GM12878 (cell line): Measurements from ENCODE around the gene AKAP13. TPM values are rescaled to one million over a fixed set of nuclear protein-coding genes. Genes with fewer than 3 reads are reported as not detected.

Experiments used
- ATAC-seq: fragments of 200-7000 bp; cut with Tn5 transposase; 3 replicates; pipeline ENCODE4 v1.9.1; 2020; ENCODE audit warnings: mild to moderate bottlenecking, moderate library complexity
- BruUV-seq: library from RNA; stranded (reverse); fragments of 400-500 nt; replicated peaks from 2 replicates; lab custom pipeline; 2021; lab: Mats Ljungman, UMichigan
- CTCF ChIA-PET: fragments of 300-600 bp; sonication (Branson Sonifier 250); formaldehyde crosslinking; extraction: SDS; loops from one replicate; lab custom pipeline; 2021; ENCODE audit warnings: inconsistent platforms; lab: Yijun Ruan, JAX
- POLR2A ChIA-PET: fragments of 350-600 bp; formaldehyde crosslinking; extraction: SDS; loops from one replicate; lab custom pipeline; 2021; ENCODE audit warnings: inconsistent platforms; lab: Charles Lee
- RAD21 ChIA-PET: fragments of 300-600 bp; sonication (Branson Sonifier 250); formaldehyde crosslinking; loops from one replicate; lab custom pipeline; 2023; ENCODE audit warnings: antibody characterized with exemption; ENCODE audit not compliant: unreplicated experiment; lab: Charles Lee
- SMC1A ChIA-PET: fragments of 300-600 bp; sonication (Branson Sonifier 250); formaldehyde crosslinking; loops from one replicate; lab custom pipeline; 2023; ENCODE audit not compliant: unreplicated experiment, uncharacterized antibody; lab: Charles Lee
- DNase-seq: peaks from one replicate; pipeline ENCODE4 v3.0.0-alpha.2; 2011; ENCODE audit warnings: low read depth, low spot score
- FAIRE-seq: peaks from 3 replicates; lab custom pipeline; 2011; peaks lifted over from hg19 to GRCh38; lab: Jason Lieb, UNC
- H2AFZ ChIP-seq: 2 replicates; pipeline ENCODE4 v1.6.0; 2011; ENCODE audit warnings: low read depth, low read length, control low read depth; ENCODE audit not compliant: control insufficient read depth
- H3K27ac ChIP-seq: 2 replicates; pipeline ENCODE4 v1.5.1; 2011; ENCODE audit warnings: control low read depth; ENCODE audit not compliant: control insufficient read depth, insufficient read depth
- H3K27me3 ChIP-seq, 2 experiments: replicated peaks in 1 of 2; 2 replicates each; pipeline versions ENCODE4 v1.6.0 to v1.6.1; 2011; ENCODE audit warnings: low read length in 1 of 2; ENCODE audit not compliant: control insufficient read depth in 2 of 2, insufficient read depth in 2 of 2
- H3K36me3 ChIP-seq, 2 experiments: 2 replicates each; pipeline ENCODE4 v1.5.1; 2011; ENCODE audit warnings: low read length in 1 of 2; ENCODE audit not compliant: control insufficient read depth in 2 of 2, insufficient read depth in 2 of 2
- H3K4me1 ChIP-seq: 2 replicates; pipeline ENCODE4 v1.6.1; 2011; ENCODE audit warnings: mild to moderate bottlenecking, low read length, moderate library complexity, mixed read lengths; ENCODE audit not compliant: control insufficient read depth, insufficient read depth
- H3K4me2 ChIP-seq: 2 replicates; pipeline ENCODE4 v1.6.0; 2011; ENCODE audit warnings: control low read depth; ENCODE audit not compliant: control insufficient read depth, insufficient read depth
- H3K4me3 ChIP-seq: fragments of 200-600 bp; sonication (generic); 2 replicates; pipeline ENCODE4 v1.5.1; 2016
- H3K79me2 ChIP-seq: 2 replicates; pipeline ENCODE4 v1.6.0; 2011; ENCODE audit warnings: low read length; ENCODE audit not compliant: control insufficient read depth, insufficient read depth
- H3K9ac ChIP-seq: 2 replicates; pipeline ENCODE4 v1.8.0; 2011; ENCODE audit warnings: low read length, control low read depth, mixed read lengths; ENCODE audit not compliant: control insufficient read depth, insufficient read depth
- H3K9me3 ChIP-seq: replicated peaks from 3 replicates; pipeline ENCODE4 v1.5.1; 2011; ENCODE audit warnings: mild to moderate bottlenecking, low read length; ENCODE audit not compliant: control insufficient read depth, insufficient read depth
- H4K20me1 ChIP-seq: 2 replicates; pipeline ENCODE4 v1.6.0; 2011; ENCODE audit not compliant: control insufficient read depth, insufficient read depth
- BCL11A ChIP-seq: IDR thresholded peaks from 2 replicates; pipeline ENCODE4 v1.6.1; 2011; ENCODE audit warnings: low read depth, low read length
- CREB1 ChIP-seq: IDR thresholded peaks from 2 replicates; pipeline ENCODE4 v1.6.1; 2012; ENCODE audit warnings: low read depth, mild to moderate bottlenecking, inconsistent platforms
- TAF1 ChIP-seq: IDR thresholded peaks from 2 replicates; pipeline ENCODE4 v1.6.1; 2011; ENCODE audit warnings: mild to moderate bottlenecking, low read depth, low read length, borderline replicate concordance
- WGBS: methylation state at CpG from one replicate; pipeline ENCODE4 v1.1.6; 2016; ENCODE audit warnings: low lambda C conversion rate; ENCODE audit not compliant: insufficient replicate concordance, insufficient coverage; ENCODE audit errors: missing lambda C conversion rate; 5-methylcytosine and 5-hydroxymethylcytosine counted together
- in situ Hi-C: fragments of 300-500 bp; cut with MboI; formaldehyde crosslinking; loops from 9 replicates; pipeline ENCODE4 v1.14.3; 2018; ENCODE audit warnings: mixed read lengths
- intact Hi-C: fragments of 100-400 bp; cut with micrococcal nuclease; formaldehyde crosslinking; loops from one replicate; pipeline ENCODE4 v1.14.2; 2022; ENCODE audit not compliant: unreplicated experiment
- polyA plus RNA-seq, 11 experiments: library from polyadenylated mRNA; depleted of rRNA in 4 of 11; unstranded in 6 of 11; stranded (reverse) in 5 of 11; fragments of >200 nt; fragmentation: Nextera tagmentation in 4 of 11; fragmentation: Illumina TruSeq in 1 of 11; extraction: Ambion mirVana in 4 of 11; extraction: Trizol in 1 of 11; gene quantifications; 1 replicate in 1 of 11; 2 replicates in 10 of 11; pipeline versions ENCODE4 v1.2.1 to v1.2.3, GENCODE V29; 2011 to 2016; ENCODE audit warnings: inconsistent platforms in 2 of 11, missing spikeins in 2 of 11, low read depth in 1 of 11
- total RNA-seq, 4 experiments: library from RNA; depleted of rRNA in 3 of 4; stranded (reverse); fragments of >200 nt in 3 of 4; fragmentation: Illumina TruSeq in 1 of 4; extraction: Trizol in 1 of 4; gene quantifications; 2 replicates each; pipeline versions ENCODE4 v1.2.1 to v1.2.3, GENCODE V29; 2013 to 2021
- TF ChIP-seq, protein P1 (sequence below): fragments of 450-650 bp; IDR thresholded peaks from 2 replicates; pipeline ENCODE4 v1.6.1; 2017; ENCODE audit warnings: borderline replicate concordance

The AKAP13 gene
- total and polyA plus RNA-seq, 10 of the 15 experiments (the other 5 are each of a cell fraction or from before 2014, with no cell fraction given), result 14.4 to 74.9 (median 55.1) TPM

DNA sequence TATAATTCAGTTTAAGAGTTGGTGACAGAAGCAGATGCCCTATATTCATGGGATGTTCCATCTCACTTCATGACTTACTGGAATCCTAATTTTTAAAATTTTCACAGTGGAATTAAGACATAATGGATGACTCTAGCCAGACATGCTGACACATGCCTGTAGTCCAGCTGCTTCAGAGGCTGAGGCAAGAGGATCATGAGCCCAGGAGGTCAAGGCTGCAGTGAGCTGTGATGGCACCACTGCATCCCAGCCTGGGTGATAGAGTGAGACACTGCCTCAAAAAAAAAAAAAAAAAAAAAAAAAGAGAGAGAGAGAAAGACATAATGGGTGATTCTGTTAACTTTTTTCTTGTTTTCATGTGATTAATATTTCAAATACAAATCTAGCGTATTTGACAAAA, 290.8 kb downstream of the AKAP13 start:
- POLR2A ChIA-PET, result interaction anchor here (0.6 to 0.7 kb wide), 2 partner anchors 17 to 381 kb away, joined by 3 to 4 read pairs; no protein-coding TSS in a partner anchor
- Histone ChIP-seq H3K9ac (no peak overlapping the region), H3K27me3 (no peaks in the 10 kb centered on the region)
- DNase-seq, result no peak
- TF ChIP-seq CREB1, result no peak
- TF ChIP-seq, protein P1, sequence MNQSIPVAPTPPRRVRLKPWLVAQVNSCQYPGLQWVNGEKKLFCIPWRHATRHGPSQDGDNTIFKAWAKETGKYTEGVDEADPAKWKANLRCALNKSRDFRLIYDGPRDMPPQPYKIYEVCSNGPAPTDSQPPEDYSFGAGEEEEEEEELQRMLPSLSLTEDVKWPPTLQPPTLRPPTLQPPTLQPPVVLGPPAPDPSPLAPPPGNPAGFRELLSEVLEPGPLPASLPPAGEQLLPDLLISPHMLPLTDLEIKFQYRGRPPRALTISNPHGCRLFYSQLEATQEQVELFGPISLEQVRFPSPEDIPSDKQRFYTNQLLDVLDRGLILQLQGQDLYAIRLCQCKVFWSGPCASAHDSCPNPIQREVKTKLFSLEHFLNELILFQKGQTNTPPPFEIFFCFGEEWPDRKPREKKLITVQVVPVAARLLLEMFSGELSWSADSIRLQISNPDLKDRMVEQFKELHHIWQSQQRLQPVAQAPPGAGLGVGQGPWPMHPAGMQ, result no peak
- TF ChIP-seq BCL11A, result no peak
- no peak for TF ChIP-seq TAF1
- TF ChIP-seq, all 136 proteins: peak for 0
- Histone ChIP-seq H3K79me2 (no peaks in the 10 kb centered on the region), H3K27ac (no peak overlapping the region), H3K9me3 (no peaks in the 10 kb centered on the region), H3K4me3 (no peak overlapping the region), H3K4me2 (no peak overlapping the region), H3K36me3 (peaks cover 1 to 18% of the 10 kb centered on the region in 2 experiments; a peak in 2 of 4 replicates), H3K4me1 (peaks cover 3% of the 10 kb centered on the region; the same call in 1 of the 2 replicates), H4K20me1 (no peaks in the 10 kb centered on the region), H2AFZ (no peak overlapping the region)
- ChIA-PET SMC1A (interaction anchor here (1.0 kb wide), 1 partner anchor 16 kb away, joined by 4 read pairs; no protein-coding TSS in a partner anchor), RAD21 (interaction anchor here (0.7 kb wide), 1 partner anchor 89 kb away, joined by 3 read pairs; no protein-coding TSS in a partner anchor), CTCF (no interaction called here)
- in situ Hi-C loops (no loop called here), intact Hi-C loops (no loop called here)
- ATAC-seq (no peak), FAIRE-seq (no peak)
- BruUV-seq, result no TSS peak
- 100% methylated on average over 1 of the region's 1 CpG for whole genome bisulfite sequencing
